ENCODE data around the gene RPS16. TPM values are rescaled to one million over a fixed set of nuclear protein-coding genes. Genes with fewer than 3 reads are reported as not detected.

RPS16 gene
- total RNA-seq, 1 experiment from 2014 or later, result 1,020 TPM

DNA sequence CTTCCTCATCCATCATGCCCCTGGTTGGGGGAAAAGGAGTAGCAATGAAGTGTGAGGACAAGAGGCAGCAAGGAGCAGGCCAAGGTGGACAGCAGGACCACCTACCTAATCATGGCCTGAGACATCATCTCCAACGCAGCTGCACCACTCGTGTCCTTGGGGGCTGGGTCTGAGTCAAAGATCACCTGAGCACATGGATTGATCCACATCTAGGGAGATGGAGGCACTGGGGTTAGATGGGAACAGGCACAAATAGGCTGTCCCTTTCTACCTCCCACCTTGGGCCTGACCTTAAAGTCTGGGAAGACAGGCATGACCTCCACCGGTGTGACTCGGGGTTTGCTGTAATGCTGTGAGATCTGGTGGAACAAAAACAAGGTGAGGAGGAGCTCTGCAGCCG is 47.1 kb downstream of the RPS16 start:
- no peak for DNase-seq (ENCODE audit: low spot score)

DNA sequence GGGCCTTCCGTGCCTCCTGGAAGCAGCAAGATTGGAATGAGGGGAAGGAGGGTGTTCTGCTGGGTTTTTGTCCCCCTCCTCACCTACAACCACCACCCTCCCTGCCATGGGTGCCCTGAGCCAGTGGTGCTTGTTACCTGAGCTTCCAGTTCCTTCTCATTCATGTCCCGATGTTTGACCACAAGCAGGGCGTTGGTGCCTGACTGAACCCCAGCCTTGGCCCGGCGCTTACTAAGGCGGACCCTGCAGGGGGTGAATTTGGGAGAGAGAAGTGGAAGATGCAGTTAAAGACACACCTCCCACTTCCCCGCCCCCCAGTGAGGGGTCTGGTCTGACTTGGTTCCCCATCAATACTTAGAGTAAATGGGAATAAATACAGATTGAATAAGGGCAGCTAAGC is 49.2 kb downstream of the RPS16 start:
- no peak for DNase-seq (ENCODE audit: low spot score)

GRCh38 chr19:39385629-39386411 is 49.9 kb downstream of the RPS16 start:
- DNase-seq (ENCODE audit: low spot score), result no peak

DNA sequence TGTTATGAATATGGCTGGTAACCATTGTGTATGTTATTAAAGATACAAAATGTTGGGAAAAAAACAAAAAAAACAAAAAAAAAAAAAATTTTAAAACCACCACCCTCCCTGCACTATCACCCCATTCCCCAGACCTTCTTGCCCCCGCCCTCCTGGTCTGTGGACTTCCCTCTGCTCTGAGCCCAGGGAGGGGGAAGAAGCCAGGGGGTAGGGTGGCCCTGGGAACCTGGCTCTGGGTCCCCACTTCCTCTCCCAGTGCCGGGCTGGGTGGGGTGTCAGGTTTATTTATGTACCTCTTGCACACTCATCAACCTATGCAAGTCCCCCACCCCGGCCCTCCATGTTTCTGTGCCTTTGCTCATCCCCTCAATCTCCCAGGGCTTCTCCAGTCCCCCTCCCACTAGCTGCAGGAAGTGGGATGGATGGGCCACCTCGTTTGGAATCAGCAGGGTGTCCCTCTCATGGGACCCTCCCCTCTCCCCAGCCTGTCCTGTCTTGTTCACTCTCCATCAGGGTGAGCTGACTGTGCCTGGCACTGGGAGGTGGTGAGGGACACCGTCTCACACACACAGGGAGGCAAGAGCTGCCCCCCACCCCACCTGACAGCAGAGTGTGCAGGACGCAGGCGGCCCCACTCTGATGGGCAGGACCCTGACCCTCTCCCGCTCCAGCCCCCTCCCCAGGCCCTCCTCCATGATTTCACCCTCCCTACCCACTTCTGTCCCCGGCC is 50.7 kb downstream of the RPS16 start:
- DNase-seq (ENCODE audit: low spot score), result no peak

Small RNA genes within 50 kb of the gene (small RNA-seq; reads per million reads assigned to genes)
- gene MIR4530, result not detected

Other genes with a start within 250 kb of the RPS16 start
- gene NCCRP1, start 239.0 kb downstream of the RPS16 start, total RNA-seq (2014; rRNA removed; shearing (Covaris generic)), result 0.31 TPM in 1 of 2 replicates, not detected in the other
- gene SYCN, start 231.7 kb downstream of the RPS16 start, total RNA-seq (2014; rRNA removed; shearing (Covaris generic)), result not detected in 2 replicates
- not detected in 2 replicates for gene IFNL3, start 190.9 kb downstream of the RPS16 start, total RNA-seq (2014; rRNA removed; shearing (Covaris generic))
- not detected in 2 replicates for gene IFNL4, start 187.1 kb downstream of the RPS16 start, total RNA-seq (2014; rRNA removed; shearing (Covaris generic))
- not detected in 2 replicates for gene IFNL2, start 167.6 kb downstream of the RPS16 start, total RNA-seq (2014; rRNA removed; shearing (Covaris generic))
- not detected in 2 replicates for gene IFNL1, start 139.5 kb downstream of the RPS16 start, total RNA-seq (2014; rRNA removed; shearing (Covaris generic))
- gene LRFN1, start 115.1 kb downstream of the RPS16 start, total RNA-seq (2014; rRNA removed; shearing (Covaris generic)), result 0.38 and 0.44 TPM in 2 replicates
- gene GMFG, start 99.9 kb downstream of the RPS16 start, total RNA-seq (2014; rRNA removed; shearing (Covaris generic)), result not detected in 2 replicates
- gene SAMD4B, start 93.5 kb downstream of the RPS16 start, total RNA-seq (2014; rRNA removed; shearing (Covaris generic)), result 220 and 230 TPM in 2 replicates
- gene PAF1, start 44.8 kb downstream of the RPS16 start, total RNA-seq (2014; rRNA removed; shearing (Covaris generic)), result 109 and 115 TPM in 2 replicates
- 59.7 and 64.3 TPM in 2 replicates for gene MED29, start 44.6 kb downstream of the RPS16 start, total RNA-seq (2014; rRNA removed; shearing (Covaris generic))
- gene ZFP36, start 29.1 kb downstream of the RPS16 start, total RNA-seq (2014; rRNA removed; shearing (Covaris generic)), result 124 and 131 TPM in 2 replicates
- 51.0 and 61.2 TPM in 2 replicates for gene PLEKHG2, start 23.3 kb downstream of the RPS16 start, total RNA-seq (2014; rRNA removed; shearing (Covaris generic))
- gene SUPT5H, start 9.6 kb upstream of the RPS16 start, total RNA-seq (2014; rRNA removed; shearing (Covaris generic)), result 128 and 151 TPM in 2 replicates
- 261 and 295 TPM in 2 replicates for gene TIMM50, start 44.9 kb upstream of the RPS16 start, total RNA-seq (2014; rRNA removed; shearing (Covaris generic))
- gene DLL3, start 63.0 kb upstream of the RPS16 start, total RNA-seq (2014; rRNA removed; shearing (Covaris generic)), result 0.15 TPM in 1 of 2 replicates, not detected in the other
- gene SELENOV, start 79.2 kb upstream of the RPS16 start, total RNA-seq (2014; rRNA removed; shearing (Covaris generic)), result not detected in 2 replicates
- 1.3 and 2.1 TPM in 2 replicates for gene EID2B, start 96.9 kb upstream of the RPS16 start, total RNA-seq (2014; rRNA removed; shearing (Covaris generic))
- 18.8 and 21.9 TPM in 2 replicates for gene EID2, start 104.2 kb upstream of the RPS16 start, total RNA-seq (2014; rRNA removed; shearing (Covaris generic))
- gene LGALS13, start 166.6 kb upstream of the RPS16 start, total RNA-seq (2014; rRNA removed; shearing (Covaris generic)), result not detected in 2 replicates
- gene LGALS16, start 220.0 kb upstream of the RPS16 start, total RNA-seq (2014; rRNA removed; shearing (Covaris generic)), result not detected in 2 replicates